GM21619 (cell line): Measurements from ENCODE around the gene PIK3AP1.

Experiments
- ATAC-seq: cut with Tn5 transposase; IDR thresholded peaks from one replicate; pipeline ENCODE4 v1.9.1; 2021; ENCODE audit not compliant: unreplicated experiment

PIK3AP1 gene

DNA sequence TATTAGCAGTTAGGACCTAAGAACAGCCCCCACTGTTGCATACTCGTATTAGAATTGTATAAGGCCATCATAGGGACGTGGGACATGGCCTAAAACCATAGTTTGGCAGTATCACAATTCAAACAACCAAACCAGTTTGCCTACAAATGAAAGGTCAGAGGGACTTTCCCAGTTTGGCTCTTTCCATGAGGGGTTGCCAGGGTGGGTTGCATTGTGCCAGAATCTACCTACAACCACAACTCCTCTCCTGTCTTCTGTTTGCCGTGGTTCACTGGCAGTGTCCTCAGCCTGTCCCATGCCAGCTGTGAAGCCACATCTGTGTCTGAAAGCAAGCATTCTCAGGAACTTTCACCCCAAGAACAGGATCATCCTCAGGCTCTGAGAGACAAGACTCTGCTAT lies 44.5 kb downstream of the PIK3AP1 start:
- ATAC-seq, result no peak

DNA sequence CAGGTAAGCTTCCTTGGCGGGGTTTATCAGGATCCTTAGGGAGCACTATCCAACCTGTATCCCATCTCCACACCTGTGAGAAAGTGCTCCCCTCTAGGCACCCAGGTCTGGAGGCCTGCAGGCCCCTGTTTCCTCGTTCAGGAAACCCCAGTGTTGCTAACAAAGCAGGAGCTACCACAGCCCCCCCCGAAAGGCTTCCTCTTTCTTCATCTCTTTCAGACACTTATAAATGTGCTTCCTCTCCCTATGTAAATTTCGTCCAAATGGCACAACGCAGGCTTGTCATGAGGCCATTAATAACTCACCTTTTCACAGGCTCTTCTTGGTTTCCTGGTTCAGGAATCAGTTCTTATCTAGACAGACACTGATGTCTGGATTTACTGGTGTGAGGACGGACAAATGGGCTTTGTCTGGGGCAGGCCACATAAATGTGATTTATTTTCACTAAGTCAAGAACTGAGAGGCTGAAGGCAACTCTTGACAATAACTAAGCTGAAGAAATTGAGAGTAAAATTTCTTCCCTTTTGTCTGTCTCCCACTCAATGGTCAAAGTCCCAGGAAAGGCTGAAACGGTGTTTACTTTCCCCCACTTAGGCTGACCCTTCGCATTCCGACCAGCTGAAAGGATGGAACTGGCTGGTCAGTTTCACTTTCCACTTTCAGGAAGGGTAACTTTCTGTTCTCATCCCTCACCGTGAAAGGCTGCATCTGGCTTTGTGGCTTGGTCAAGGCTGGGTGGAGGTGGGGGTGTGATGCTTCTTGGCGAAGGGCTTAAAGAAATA lies 46.8 kb downstream of the PIK3AP1 start:
- peak; percentile 63 for ATAC-seq

DNA sequence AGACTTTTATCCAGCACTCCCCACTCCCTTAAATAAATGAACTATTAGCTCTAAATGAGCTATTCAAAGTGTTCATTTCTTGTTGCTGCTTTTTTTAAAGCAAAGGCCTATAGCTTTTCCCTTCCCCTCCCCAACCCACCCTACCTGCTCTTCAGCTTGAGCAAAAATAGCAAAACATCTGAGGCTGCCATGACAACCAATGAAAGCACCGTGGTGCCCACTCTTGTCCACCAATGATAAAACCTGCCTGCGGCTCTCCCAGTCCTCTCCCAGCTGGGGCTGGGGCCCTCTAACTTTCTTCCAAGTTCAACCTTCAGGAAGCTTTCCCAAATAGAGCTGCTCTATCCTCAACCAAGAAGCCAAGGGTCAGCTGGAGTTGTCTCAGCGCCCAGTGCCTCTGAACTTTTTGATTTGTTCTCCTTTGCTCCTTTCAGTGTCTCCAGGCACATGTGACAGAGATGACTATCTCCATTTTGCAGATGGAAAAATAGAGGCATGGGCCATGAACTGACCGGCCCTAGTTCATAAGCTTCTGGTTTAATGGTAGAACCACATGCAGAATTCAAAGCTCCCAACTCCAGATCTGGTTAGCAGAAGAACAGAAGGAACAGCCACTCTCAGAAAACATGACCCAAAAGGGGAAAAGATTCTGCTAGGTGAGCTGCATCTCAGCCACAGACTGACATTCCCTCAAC lies 47.7 kb downstream of the PIK3AP1 start:
- ATAC-seq, result no peak

DNA sequence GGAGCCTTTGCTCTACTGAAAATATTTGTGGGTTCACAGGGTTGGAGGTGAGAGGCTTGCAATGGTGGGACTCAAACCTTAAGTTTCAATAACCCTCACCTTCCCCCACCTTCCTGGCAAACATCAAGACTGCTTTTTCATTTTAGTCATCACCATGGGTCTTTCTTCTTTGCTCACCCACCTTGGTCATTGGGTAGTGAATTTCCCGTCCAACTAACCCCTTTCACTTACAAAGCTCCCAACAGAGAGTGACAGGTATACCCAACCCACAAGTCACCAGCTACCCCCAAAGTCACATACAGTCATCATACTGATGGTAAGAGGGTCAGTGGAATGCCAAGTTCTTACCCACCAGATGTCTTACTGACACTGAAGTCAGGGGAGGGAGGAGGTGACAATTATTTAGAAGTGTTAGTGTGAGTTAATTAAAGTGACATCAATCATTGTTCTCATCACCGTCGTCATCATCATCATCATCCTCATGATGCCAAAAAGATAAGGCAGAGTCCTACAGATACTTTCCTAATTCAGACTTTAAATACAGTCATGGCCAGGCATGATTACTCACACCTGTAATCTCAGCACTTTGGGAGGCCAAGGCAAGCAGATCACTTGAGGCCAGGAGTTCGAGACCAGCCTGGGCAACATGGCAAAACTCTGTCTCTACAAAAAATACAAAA lies 49.0 kb downstream of the PIK3AP1 start:
- no peak for ATAC-seq

DNA sequence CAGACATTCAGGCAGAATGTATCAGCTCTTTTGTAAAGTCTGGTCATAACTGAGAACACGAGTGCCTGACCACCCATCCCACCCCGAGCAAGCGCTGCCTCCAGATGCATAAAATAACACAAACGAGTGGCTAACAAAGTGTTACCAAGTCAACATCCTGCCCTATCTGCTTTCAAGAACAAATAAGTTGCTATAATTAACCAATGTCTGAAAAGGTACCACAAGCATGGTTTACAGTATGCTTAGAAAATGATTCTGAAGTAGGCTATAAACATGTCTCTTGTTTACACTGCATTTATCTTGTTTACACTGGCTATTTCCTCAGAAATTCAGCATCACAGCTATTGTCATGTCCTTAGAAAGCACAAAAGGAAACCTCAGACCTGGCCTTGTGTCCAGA lies 49.5 kb downstream of the PIK3AP1 start:
- no peak for ATAC-seq

DNA sequence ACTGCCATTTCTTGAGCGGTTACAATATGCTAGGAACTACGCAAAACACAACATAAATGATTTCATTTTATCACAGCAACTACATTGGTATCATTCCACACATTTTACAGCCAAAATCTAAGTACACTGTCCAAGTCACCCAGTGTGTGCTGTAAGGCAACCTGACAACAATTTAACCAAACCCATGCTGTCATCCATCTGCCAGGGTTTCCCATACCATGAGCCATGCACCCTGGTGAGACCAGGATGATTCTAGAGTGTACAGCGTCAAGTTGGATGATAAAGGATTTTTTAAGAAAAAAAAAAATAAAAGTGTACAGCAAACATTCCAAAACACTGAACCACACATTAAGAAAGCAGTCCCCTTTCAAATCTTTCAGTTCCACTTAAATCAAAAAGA lies 52.9 kb downstream of the PIK3AP1 start:
- no peak for ATAC-seq

- no peak for ATAC-seq
Observed at GRCh38 chr10:96666741-96667140, 53.6 kb downstream of the PIK3AP1 start.

DNA sequence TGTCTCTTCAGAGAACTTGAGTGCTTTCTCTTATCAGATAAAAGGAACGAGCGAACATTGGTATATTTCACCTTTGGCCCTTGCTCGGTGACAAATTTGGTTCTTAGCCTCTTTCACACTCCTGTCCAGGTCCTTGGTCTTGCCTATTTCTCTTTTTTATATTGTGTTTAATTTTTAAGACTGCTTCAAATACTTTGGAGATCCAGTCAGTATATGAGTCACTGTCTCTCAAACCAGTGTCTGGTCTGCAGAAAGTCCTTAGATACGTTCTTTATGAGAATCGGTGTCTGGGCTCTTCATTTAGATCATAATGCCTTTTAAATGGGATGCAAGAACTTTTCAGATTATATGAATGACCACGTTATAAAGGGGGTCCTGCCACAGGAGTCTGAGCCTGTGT lies 55.0 kb downstream of the PIK3AP1 start:
- ATAC-seq, result no peak

DNA sequence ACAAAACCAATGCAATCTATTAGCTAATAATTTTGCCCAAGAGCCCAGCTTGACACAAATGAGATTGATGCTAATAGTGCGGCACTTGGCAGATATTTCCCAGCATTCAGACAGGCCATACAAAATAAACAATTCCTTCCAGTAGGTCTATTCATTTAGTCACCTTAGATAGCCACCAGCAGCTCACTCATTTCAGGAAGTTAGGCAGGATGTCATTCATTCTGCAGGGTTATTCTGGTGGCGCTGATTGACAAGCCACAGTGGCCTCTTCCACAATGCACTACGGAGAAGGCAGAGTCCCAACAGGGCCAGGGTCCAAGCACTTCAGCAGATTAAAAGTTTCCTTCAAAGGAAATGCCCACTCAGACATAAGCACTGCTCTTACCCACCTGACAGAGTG lies 55.8 kb downstream of the PIK3AP1 start:
- peak; percentile 62 for ATAC-seq

GRCh38 chr10:96663797-96664196 lies 56.5 kb downstream of the PIK3AP1 start:
- no peak for ATAC-seq

DNA sequence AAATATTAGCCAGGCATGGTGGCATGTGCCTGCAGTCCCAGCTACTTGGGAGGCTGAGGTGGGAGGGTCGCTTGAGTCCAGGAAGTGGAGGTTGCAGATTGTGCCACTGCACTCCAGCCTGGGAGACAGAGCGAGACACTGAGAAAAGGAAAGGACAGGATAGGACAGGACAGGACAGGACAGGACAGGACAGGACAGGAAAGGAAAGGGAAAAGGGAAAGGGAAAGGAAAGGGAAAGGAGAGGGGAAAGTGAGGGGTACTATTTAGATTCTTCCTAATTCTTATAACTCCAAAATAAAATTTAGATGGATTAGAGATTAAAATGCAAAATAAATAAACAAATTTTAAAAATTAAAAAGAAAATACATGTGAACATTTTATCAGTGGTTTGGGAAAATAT lies 58.7 kb downstream of the PIK3AP1 start:
- ATAC-seq, result no peak

GRCh38 chr10:96660297-96660696 lies 60.0 kb downstream of the PIK3AP1 start:
- ATAC-seq, result no peak

- ATAC-seq, result no peak
Observed at GRCh38 chr10:96658844-96659243, 61.5 kb downstream of the PIK3AP1 start.

- ATAC-seq, result no peak
Observed at GRCh38 chr10:96657385-96657784, 62.9 kb downstream of the PIK3AP1 start.

DNA sequence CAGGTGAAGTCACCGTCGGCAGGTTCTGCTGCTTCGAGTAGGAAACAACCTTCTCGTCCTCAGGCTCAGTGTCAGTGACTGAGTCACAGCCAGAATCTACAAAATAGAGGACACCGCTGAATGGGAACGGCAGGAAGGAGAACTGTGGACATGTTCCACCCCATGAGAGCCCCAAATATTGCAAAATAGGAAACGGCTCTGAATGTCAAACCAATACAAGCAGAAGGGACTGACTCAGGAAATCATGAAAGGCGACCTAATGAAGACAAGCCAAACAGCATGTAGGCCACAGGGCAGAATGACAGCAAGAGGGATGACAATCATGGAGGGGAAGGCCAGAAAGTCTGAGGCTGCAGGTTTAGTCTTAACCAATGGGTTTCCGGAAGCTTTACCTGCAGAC lies 63.5 kb downstream of the PIK3AP1 start:
- no peak for ATAC-seq

GRCh38 chr10:96656198-96656577 lies 64.1 kb downstream of the PIK3AP1 start:
- ATAC-seq, result no peak

DNA sequence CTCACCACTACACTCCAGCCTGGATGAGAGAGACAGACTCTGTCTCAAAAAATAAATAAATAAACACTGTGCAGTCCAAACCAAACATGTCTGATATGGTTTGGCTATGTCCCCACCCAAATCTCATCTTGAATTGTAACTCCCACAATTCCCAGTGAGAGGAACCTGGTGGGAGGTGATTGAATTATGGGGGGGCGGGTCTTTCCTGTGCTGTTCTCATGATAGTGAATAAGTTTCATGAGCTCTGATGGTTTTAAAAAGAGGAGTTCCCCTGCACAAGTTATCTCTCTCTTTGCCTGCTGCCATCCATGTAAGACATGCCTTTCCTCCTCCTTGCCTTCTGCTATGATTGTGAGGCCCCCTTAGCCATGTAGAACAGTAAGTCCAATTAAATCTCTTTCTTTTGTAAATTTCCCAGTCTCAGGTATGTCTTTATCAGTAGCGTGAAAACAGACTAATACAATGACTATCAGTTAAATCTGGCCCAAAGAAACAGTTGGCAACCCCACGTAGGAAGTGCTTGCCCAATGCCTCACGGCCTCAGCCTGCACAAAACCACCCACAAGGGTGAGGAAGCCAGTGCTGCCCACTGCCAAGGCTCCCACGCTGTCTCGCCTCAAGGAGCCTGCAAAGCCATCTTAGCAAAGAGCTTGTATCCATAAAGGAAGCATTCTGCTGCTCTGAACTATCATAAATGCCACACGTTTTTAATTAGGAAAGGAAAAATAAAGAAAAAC lies 64.7 kb downstream of the PIK3AP1 start:
- ATAC-seq, result no peak

GRCh38 chr10:96651998-96652431 lies 68.3 kb downstream of the PIK3AP1 start:
- ATAC-seq, result peak; percentile 69

- no peak for ATAC-seq
Observed at GRCh38 chr10:96650958-96651357, 69.4 kb downstream of the PIK3AP1 start.

GRCh38 chr10:96648297-96648696 lies 72.0 kb downstream of the PIK3AP1 start:
- ATAC-seq, result no peak

GRCh38 chr10:96647466-96647865 lies 72.8 kb downstream of the PIK3AP1 start:
- ATAC-seq, result no peak
